H54 (cell line): ENCODE results near the gene IQSEC3.
"Not testable (repeated sequence)": the region's sequence is repeated elsewhere in the genome, so short reads cannot be mapped to it uniquely, and the experiment has no call there.

Experiments
- DNase-seq: peaks from one replicate; pipeline ENCODE4 v3.0.0; 2011; ENCODE audit warnings: low spot score, mixed read lengths; ENCODE audit not compliant: insufficient read length
- FAIRE-seq: peaks from 3 replicates; lab custom pipeline; 2011; peaks lifted over from hg19 to GRCh38; lab: Jason Lieb, UNC
- POLR2A ChIP-seq: IDR thresholded peaks from 2 replicates; pipeline ENCODE4 v1.6.1; 2011; ENCODE audit warnings: low read depth, mild to moderate bottlenecking, low read length

IQSEC3 gene

DNA sequence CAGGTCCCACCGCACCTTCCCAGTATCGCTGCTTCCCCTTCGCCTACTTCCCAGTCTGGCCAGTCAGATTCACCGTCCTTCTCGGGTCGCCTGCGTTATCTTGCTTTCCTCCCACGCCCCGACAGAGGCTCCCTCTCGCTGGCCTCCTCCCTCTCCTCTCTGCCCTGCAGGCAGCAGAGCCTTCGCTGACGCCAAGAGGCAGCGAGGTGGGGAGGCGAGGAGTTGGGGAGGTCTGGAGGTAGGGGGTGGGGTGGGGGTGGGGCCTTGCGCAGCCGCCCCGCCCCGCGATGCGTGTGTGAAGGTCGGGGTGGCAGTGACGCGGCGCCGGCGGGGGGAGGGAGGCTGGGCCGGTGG, at the start of gene IQSEC3:
TSS of gene IQSEC3 (plus strand) at position 340 of the 354 bp plus-strand sequence. CDS start 116 bp downstream, outside the sequence.
- not testable (repeated sequence) for DNase-seq, FAIRE-seq

- DNase-seq = not testable (repeated sequence)
Observed at GRCh38 chr12:17370-18340, 48.9 kb upstream of the IQSEC3 start.

DNA sequence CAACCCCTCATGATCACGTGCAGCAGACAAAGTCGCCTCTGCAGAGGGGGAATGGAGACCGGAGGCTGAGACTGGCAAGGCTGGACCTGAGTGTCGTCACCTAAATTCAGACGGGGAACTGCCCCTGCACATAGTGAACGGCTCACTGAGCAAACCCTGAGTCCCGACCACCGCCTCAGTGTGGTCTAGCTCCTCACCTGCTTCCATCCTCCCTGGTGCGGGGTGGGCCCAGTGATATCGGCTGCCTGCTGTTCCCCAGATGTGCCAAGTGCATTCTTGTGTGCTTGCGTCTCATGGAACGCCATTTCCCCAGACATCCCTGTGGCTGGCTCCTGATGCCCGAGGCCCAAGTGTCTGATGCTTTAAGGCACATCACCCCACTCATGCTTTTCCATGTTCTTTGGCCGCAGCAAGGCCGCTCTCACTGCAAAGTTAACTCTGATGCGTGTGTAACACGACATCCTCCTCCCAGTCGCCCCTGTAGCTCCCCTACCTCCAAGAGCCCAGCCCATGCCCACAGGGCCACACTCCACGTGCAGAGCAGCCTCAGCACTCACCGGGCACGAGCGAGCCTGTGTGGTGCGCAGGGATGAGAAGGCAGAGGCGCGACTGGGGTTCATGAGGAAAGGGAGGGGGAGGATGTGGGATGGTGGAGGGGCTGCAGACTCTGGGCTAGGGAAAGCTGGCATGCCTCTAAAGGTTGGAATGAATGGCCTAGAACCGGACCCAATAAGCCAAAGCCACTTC, 47.6 kb upstream of the IQSEC3 start:
- FAIRE-seq, DNase-seq: not testable (repeated sequence)

More at GRCh38 chr12:17370-18340, 48.9 kb upstream of the IQSEC3 start:
- FAIRE-seq = not testable (repeated sequence)

GRCh38 chr12:19906-20305, 46.7 kb upstream of the IQSEC3 start:
- not testable (repeated sequence) for DNase-seq, FAIRE-seq

- no peak for TF ChIP-seq POLR2A
- no peak for FAIRE-seq
- DNase-seq = no peak
Observed at GRCh38 chr12:20757-21156, 45.8 kb upstream of the IQSEC3 start.

GRCh38 chr12:21301-22189, 45.0 kb upstream of the IQSEC3 start:
- FAIRE-seq (no peak), DNase-seq (no peak)
- TF ChIP-seq POLR2A = no peak

DNA sequence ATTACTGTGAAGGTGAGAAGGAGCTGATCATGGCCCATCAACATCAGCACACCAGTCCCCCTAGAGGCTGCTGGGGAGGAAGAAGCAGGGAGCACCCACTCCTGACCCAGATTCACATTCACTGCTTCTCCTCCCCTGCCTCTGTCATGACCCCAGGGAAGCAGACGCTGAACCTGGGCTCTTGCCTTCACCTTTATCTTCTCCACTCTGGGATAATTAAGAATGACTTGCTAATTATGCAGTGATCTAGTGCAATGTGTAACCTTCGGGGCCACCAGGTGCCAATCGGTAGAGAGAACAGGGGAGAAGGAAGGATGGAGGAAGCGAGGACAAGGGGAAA, 44.4 kb upstream of the IQSEC3 start:
- no peak for DNase-seq
- FAIRE-seq = no peak
- TF ChIP-seq POLR2A = no peak

GRCh38 chr12:22530-23201, 43.9 kb upstream of the IQSEC3 start:
- DNase-seq = no peak
- TF ChIP-seq POLR2A = no peak
- no peak for FAIRE-seq

DNA sequence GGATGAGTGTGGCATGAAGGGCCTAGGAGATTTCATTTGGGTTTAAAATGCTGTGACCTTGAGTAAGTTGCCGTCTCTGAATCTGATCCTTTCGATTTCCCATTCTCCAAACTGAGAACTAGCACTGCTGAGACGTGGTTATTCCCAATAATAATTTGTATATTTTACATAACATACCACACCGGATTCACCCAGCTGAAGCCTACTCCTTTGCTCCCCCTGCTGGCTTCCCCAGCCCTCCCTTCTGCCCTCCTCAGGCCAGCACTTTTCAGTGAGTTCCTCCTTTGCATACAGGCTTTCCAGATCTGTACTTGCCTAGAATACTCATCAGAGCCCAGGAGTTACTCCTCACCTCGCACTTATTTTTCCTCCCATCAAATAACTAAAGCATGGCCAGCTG, 38.7 kb upstream of the IQSEC3 start:
- not testable (repeated sequence) for FAIRE-seq, DNase-seq

- FAIRE-seq, DNase-seq: not testable (repeated sequence)
Observed at GRCh38 chr12:38775-39174, 27.8 kb upstream of the IQSEC3 start.

GRCh38 chr12:39555-40265, 26.9 kb upstream of the IQSEC3 start:
- not testable (repeated sequence) for DNase-seq, FAIRE-seq

- DNase-seq, FAIRE-seq: not testable (repeated sequence)
Observed at GRCh38 chr12:44352-44751, 22.2 kb upstream of the IQSEC3 start.

- not testable (repeated sequence) for DNase-seq, FAIRE-seq
Observed at GRCh38 chr12:45235-45990, 21.2 kb upstream of the IQSEC3 start.

DNA sequence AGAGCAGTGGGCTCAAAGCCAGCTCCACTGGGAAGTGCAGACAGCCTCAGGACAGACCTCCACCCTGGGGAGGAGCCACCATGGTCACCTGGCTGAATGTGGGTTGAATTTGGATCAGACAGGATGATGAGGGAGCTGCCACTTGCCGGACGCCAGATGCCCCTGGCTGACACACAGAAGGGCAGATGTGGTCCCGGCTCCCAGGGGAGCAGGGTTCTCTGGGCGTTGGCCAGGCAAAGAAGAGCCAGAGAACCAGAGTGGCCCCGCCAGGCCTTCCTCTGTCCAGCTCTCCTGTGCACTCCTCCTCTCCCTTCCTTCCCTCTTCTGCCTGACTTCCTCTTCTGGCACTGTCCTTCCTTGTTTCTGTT, 20.6 kb upstream of the IQSEC3 start:
- FAIRE-seq = not testable (repeated sequence)

DNA sequence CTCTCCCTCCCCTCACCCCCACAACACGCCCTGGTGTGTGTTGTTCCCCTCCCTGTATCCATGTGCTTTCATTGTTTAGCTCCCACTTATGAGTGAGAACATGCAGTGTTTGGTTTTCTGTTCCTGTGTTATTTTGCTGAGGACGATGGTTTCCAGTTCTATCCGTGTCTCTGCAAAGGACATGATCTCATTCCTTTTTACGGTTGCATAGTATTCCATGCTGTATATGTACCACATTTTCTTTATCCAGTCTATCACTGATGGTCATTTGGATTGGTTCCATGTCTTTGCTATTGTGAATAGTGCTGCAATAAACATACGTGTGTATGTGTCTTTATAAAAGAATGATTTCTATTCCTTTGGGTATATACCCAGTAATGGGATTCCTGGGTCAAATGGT, 20.0 kb upstream of the IQSEC3 start:
- DNase-seq, FAIRE-seq: not testable (repeated sequence)

More for the DNA sequence above, 20.6 kb upstream of the IQSEC3 start:
- DNase-seq = not testable (repeated sequence)

DNA sequence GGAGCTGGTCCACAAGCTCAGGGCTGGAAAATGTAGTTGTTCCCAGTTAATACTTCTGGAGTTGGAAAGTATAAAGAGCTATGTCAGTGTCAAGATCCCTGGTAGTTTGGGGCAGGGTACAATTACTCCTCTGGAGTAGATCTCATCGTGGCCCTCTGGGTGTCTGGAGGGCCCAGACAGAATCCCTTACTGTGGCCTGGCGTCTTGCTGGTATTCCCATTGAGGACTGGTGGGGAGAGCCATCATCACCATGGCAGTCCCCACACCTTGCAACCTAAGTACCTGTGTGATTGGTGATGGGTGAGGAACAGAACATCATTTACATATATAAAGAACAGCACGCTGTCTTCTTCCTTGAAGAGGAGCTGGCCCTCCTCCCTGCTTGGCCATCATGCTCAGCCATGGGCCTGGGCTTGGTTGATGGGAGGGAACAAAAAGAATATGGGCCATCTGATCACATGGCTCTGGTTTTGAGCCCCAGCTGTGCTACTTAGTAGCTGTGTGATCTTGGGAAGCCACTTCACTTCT, 18.8 kb upstream of the IQSEC3 start:
- not testable (repeated sequence) for DNase-seq, FAIRE-seq

- DNase-seq, FAIRE-seq: not testable (repeated sequence)
Observed at GRCh38 chr12:49149-49548, 17.4 kb upstream of the IQSEC3 start.
